MCF 10A (cell line): ENCODE data around the gene GPRIN1. TPM values are rescaled to one million over a fixed set of nuclear protein-coding genes. Genes with fewer than 3 reads are reported as not detected.

Source experiments
- BruUV-seq: library from RNA; stranded (reverse); fragments of 400-500 nt; replicated peaks from 2 replicates; lab custom pipeline; 2021; lab: Mats Ljungman, UMichigan
- CTCF ChIA-PET: fragments of 300-600 bp; sonication (Branson Sonifier 250); formaldehyde crosslinking; extraction: SDS; loops from one replicate; lab custom pipeline; 2021; ENCODE audit warnings: antibody characterized with exemption, inconsistent platforms; lab: Yijun Ruan, JAX
- POLR2A ChIA-PET: fragments of 300-600, 350-650 bp; sonication (Branson Sonifier 250); formaldehyde crosslinking; extraction: SDS; loops from one replicate; lab custom pipeline; 2020; ENCODE audit warnings: antibody characterized with exemption, inconsistent platforms; lab: Yijun Ruan, JAX
- DNase-seq: peaks from one replicate; pipeline ENCODE4 v3.0.0-alpha.2; 2018; ENCODE audit not compliant: unreplicated experiment
- H3K27ac Mint-ChIP-seq: one replicate; pipeline ENCODE4 v1.8.0; 2022; ENCODE audit warnings: mild to moderate bottlenecking, low read depth, mixed read lengths; ENCODE audit not compliant: unreplicated experiment
- H3K27me3 Mint-ChIP-seq: one replicate; pipeline ENCODE4 v1.8.0; 2022; ENCODE audit warnings: mixed read lengths; ENCODE audit not compliant: insufficient read depth, unreplicated experiment
- H3K36me3 Mint-ChIP-seq: one replicate; pipeline ENCODE4 v1.8.0; 2022; ENCODE audit warnings: mild to moderate bottlenecking, moderate library complexity, mixed read lengths; ENCODE audit not compliant: insufficient read depth, unreplicated experiment
- H3K4me1 Mint-ChIP-seq: one replicate; pipeline ENCODE4 v1.8.0; 2022; ENCODE audit warnings: mixed read lengths; ENCODE audit not compliant: insufficient read depth, unreplicated experiment
- H3K4me3 Mint-ChIP-seq: one replicate; pipeline ENCODE4 v1.8.0; 2022; ENCODE audit warnings: mild to moderate bottlenecking, moderate library complexity, mixed read lengths; ENCODE audit not compliant: unreplicated experiment
- H3K9me3 Mint-ChIP-seq: one replicate; pipeline ENCODE4 v1.8.0; 2022; ENCODE audit warnings: mixed read lengths; ENCODE audit not compliant: unreplicated experiment
- intact Hi-C: fragments of 100-400 bp; cut with micrococcal nuclease; formaldehyde crosslinking; loops from 2 replicates; pipeline ENCODE4 v1.14.1; 2022
- total RNA-seq: library from RNA; stranded (reverse); gene quantifications from 2 replicates; pipeline ENCODE4 v1.2.3, GENCODE V29; 2022
- TF ChIP-seq, protein P1 (sequence below): fragments of 200-600 bp; IDR thresholded peaks from one replicate; pipeline ENCODE4 v1.8.0; 2022; ENCODE audit warnings: antibody characterized with exemption, mild to moderate bottlenecking; ENCODE audit not compliant: unreplicated experiment

The GPRIN1 gene
- total RNA-seq, 1 experiment from 2014 or later, result 3.0 TPM

DNA sequence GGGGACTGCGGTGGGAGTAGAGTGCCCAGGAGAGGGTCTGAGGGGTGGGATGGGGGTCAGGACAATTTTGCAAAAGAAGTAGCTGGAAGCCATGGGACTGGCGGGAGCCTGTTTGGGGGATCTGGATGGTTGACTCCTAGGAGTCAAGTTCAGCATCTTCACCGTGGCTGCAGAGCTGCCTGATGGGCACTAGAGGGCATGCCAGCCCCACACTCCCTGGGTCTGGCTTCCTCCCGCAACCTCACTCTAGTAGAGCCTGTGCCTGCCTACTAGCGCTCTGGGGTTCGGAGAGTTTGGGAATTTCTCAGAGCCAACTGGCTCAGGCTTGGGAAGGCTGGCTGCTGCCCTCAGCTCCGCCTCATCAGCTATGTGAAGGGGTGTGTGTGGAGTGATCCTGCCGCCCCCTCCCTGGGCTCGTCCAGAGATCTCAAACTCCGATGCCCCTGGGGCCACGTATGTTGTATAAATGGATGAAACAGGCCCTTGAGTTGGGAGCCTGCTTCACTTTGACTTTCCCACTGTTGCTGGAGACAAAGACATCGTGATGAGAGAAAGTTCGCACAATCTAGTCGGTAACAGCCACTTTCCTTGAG is 48.1 kb upstream of the GPRIN1 start:
- Mint-ChIP-seq H3K9me3 (no peaks in the 10 kb centered on the region), H3K4me3 (no peak overlapping the region), H3K36me3 (peaks cover 14% of the 10 kb centered on the region), H3K27ac (no peak overlapping the region), H3K4me1 (peaks cover 9% of the 10 kb centered on the region), H3K27me3 (no peaks in the 10 kb centered on the region)
- DNase-seq, result peak; percentile 82
- intact Hi-C loops, result loop anchor here (1.0 kb wide), 2 partner anchors 413 to 454 kb away; no protein-coding TSS in a partner anchor
- BruUV-seq, result TSS peak; percentile 68
- ChIA-PET CTCF (interaction anchor here (0.6 to 6.2 kb wide), 67 partner anchors 10 to 928 kb away, joined by 3 to 122 read pairs (median 4); partner anchors contain the start of genes EIF4E1B, HK3, SNCB and TSPAN17), POLR2A (interaction anchor here (1.0 to 1.4 kb wide), 3 partner anchors 11 to 455 kb away, joined by 4 read pairs; partner anchors contain the start of genes CLTB and TSPAN17)
- TF ChIP-seq, protein P1, sequence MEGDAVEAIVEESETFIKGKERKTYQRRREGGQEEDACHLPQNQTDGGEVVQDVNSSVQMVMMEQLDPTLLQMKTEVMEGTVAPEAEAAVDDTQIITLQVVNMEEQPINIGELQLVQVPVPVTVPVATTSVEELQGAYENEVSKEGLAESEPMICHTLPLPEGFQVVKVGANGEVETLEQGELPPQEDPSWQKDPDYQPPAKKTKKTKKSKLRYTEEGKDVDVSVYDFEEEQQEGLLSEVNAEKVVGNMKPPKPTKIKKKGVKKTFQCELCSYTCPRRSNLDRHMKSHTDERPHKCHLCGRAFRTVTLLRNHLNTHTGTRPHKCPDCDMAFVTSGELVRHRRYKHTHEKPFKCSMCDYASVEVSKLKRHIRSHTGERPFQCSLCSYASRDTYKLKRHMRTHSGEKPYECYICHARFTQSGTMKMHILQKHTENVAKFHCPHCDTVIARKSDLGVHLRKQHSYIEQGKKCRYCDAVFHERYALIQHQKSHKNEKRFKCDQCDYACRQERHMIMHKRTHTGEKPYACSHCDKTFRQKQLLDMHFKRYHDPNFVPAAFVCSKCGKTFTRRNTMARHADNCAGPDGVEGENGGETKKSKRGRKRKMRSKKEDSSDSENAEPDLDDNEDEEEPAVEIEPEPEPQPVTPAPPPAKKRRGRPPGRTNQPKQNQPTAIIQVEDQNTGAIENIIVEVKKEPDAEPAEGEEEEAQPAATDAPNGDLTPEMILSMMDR, result peak; percentile 99

DNA sequence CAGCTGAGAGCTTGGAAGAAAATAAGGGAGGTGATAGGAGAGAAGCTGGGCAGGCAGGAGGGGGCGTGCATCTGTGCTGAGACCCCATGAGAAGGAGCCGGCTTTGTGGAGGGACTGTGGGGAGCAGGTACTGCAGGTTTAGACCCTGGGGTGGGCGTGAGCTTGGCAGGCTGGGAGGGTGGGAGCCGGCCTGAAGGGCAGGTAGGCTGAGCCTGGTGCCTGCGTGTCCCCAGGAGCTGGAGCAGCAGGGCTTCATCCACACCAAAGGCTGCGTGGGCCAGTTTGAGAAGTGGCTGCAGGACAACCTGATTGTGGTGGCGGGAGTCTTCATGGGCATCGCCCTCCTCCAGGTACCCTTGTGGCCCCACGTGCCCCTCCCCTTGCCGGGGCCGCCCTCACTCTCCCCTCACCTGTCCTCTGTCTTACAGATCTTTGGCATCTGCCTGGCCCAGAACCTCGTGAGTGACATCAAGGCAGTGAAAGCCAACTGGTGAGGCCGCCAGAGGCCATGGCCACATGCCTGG is 46.6 kb upstream of the GPRIN1 start:
- Mint-ChIP-seq H3K9me3 (no peaks in the 10 kb centered on the region), H3K27ac (no peak overlapping the region), H3K36me3 (peaks cover 14% of the 10 kb centered on the region), H3K27me3 (no peaks in the 10 kb centered on the region), H3K4me3 (no peak overlapping the region), H3K4me1 (peaks cover 10% of the 10 kb centered on the region)
- ChIA-PET POLR2A (no interaction called here), CTCF (interaction anchor here (0.5 to 6.2 kb wide), 14 partner anchors 8 to 801 kb away, joined by 3 to 122 read pairs (median 8); partner anchors contain the start of gene TSPAN17)
- no TSS peak for BruUV-seq
- TF ChIP-seq, protein P1, result no peak
- intact Hi-C loops, result no loop called here
- no peak for DNase-seq

DNA sequence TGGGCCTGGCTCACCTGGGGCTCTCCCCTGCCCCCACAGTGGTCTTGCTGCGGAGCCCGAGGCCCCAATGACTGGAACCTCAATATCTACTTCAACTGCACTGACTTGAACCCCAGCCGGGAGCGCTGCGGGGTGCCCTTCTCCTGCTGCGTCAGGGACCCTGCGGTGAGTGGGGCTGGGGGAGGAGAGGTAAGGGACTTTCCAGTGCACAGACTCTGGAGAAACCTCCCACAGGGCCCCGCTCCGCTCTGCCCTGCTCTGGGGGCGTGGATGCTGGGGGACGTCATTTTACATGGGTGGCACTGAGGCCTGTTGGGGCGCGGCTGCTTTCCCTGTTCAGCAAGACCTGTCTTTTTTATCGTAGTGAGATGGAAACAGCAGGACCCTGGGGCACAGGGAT is 44.9 kb upstream of the GPRIN1 start:
- POLR2A ChIA-PET, result no interaction called here
- no TSS peak for BruUV-seq
- H3K4me1 Mint-ChIP-seq, result peaks cover 21% of the 10 kb centered on the region
- DNase-seq, result no peak
- TF ChIP-seq, protein P1, result no peak
- no peaks in the 10 kb centered on the region for H3K27me3 Mint-ChIP-seq
- no peak overlapping the region for H3K27ac Mint-ChIP-seq
- H3K9me3 Mint-ChIP-seq, result no peaks in the 10 kb centered on the region
- CTCF ChIA-PET, result no interaction called here
- intact Hi-C loops, result no loop called here
- H3K36me3 Mint-ChIP-seq, result peaks cover 14% of the 10 kb centered on the region
- no peak overlapping the region for H3K4me3 Mint-ChIP-seq
